ENCODE measurements around the gene MYO5B.

The MYO5B gene

DNA sequence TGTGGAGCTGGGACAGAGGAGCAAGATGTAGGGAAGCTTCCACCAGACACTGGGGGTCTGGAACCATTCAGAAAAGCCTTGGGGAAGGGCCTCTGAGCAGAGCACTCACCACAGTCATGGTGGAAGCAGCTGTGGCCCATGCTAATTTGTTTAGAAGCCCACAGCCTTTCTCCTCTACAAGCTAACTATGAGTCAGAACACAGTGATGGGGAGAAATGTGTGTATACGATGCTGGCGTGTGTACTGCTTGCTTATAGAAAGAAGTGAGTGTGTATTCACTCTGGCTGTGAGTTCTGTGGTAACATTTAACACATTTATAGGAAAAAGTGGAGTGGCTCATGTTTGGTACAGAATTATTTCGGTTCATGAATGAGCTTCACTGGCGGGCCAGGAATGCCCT lies 224.6 kb downstream of the MYO5B start:
- no peak overlapping the region for H3K27ac ChIP-seq
- TF ChIP-seq, protein P1, sequence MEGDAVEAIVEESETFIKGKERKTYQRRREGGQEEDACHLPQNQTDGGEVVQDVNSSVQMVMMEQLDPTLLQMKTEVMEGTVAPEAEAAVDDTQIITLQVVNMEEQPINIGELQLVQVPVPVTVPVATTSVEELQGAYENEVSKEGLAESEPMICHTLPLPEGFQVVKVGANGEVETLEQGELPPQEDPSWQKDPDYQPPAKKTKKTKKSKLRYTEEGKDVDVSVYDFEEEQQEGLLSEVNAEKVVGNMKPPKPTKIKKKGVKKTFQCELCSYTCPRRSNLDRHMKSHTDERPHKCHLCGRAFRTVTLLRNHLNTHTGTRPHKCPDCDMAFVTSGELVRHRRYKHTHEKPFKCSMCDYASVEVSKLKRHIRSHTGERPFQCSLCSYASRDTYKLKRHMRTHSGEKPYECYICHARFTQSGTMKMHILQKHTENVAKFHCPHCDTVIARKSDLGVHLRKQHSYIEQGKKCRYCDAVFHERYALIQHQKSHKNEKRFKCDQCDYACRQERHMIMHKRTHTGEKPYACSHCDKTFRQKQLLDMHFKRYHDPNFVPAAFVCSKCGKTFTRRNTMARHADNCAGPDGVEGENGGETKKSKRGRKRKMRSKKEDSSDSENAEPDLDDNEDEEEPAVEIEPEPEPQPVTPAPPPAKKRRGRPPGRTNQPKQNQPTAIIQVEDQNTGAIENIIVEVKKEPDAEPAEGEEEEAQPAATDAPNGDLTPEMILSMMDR (conservative IDR thresholded peaks at IDR 0.05) = no peak

DNA sequence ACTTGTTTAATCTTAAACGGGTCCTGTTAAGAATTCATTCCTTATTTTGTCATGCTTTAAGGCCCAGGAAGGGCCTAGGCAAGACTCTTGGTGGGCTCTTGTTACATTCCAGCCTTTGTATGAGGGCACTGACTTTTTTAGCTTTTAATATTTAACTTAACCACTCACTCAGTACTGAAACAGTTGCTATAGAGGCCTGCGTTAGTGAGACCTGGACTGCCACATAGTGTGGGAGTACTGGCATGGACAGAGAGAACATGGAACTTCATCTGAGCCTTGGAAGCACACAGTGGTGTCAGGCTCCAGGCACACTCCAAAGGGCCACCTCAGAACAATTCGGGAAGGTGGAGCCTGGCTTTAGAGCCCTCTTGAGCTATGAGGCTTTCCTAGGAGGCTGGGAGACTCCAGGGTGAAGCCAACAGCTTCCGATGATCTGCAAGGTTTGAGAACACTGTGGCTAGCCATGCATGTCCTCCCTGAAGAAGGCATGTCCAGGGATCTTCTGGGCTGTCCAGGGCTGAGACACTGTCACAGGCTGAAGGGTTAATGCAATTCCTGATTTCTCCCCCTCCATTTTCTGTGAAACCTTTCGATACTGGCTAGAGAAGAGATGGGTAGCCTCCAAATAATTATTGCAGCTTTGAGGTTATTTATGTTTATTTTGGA lies 226.2 kb downstream of the MYO5B start:
- H3K27ac ChIP-seq = peak overlapping the region; percentile 5; the same call in 1 of the 2 replicates
- TF ChIP-seq, protein P1 (conservative IDR thresholded peaks at IDR 0.05) = no peak

GRCh38 chr18:49967636-49968313 lies 227.2 kb downstream of the MYO5B start:
- peak overlapping the region; percentile 74 for H3K27ac ChIP-seq
- TF ChIP-seq, protein P1 (conservative IDR thresholded peaks at IDR 0.05) = no peak

DNA sequence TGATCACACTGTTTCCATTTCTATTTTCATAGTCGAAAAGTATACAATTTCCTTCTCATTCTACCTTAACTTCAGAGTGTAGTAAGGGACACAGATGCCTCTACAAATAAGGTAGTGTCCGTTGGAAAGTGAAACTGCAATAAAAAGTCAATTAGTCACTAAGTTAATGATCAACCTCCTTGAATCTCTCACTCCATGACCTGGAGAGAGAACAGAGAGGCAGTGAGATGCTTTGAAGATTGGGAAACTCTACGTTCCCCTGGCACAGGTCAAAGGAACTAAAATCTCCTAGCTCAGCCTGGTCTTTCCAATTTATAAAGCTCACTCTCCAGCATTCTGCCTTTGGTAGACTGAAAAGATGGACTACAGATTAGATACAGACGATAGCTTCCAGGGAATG lies 227.8 kb downstream of the MYO5B start:
- peak overlapping the region; percentile 74 for H3K27ac ChIP-seq
- TF ChIP-seq, protein P1 (conservative IDR thresholded peaks at IDR 0.05) = no peak

DNA sequence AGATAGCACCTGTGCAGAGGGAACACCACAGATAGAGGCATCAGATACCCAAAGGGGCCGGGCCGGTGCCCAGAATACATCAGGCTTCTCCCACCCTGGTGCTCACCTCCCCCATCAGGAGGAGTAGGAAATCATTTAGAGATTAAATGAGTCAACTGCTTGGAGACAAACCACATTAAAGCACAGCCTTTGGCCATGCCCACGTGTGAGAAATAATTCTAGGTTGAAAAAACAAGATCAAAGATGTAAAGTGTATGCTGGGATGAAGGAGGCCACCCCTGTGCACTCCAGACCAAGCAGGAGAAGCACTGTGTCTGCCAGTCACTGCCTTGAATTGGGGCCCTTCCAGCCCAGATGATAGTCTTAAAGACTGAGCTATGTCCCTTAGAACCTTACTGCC lies 228.9 kb downstream of the MYO5B start:
- H3K27ac ChIP-seq = peak overlapping the region; percentile 74

DNA sequence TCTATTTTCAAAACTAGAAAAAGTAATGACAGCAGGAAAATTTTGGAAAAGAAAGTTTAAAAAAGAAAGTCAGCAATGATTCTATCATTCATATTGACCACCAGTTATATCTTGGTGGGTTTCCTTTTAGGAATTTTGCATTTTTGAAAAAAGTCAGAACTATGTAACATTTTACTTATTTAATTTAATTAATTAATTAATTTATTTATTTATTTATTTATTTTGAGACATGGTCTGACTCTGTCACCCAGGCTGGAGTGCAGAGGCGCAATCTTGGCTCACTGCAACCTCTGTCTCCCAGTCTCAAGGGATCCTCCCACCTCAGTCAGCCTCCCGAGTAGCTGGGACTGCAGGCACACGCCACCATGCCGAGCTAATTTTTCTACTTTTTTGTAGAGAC lies 231.7 kb downstream of the MYO5B start:
- TF ChIP-seq, protein P1 (conservative IDR thresholded peaks at IDR 0.05) = no peak
- no peak overlapping the region for H3K27ac ChIP-seq

More for the DNA sequence above, 228.9 kb downstream of the MYO5B start:
- TF ChIP-seq, protein P1 (conservative IDR thresholded peaks at IDR 0.05) = no peak

DNA sequence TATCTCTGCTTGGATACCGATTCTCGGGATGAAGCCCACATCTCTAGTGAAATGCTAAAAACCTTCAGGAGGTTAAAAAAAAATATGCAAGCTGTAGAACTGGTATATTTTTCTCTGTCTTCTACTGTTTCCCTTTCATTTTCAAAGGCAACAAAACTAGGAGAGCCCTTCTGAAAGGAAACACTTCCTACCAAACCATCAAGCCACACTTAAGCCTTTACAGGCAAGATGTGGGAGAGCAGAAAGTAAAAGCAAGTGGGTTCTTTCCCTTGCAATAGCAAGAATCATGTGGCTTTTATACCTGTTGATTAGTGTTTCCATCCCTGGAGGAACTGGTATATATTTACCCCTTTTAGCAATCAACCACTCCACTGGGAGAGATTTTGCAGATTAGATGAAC lies 233.7 kb downstream of the MYO5B start:
- no peak overlapping the region for H3K27ac ChIP-seq
- TF ChIP-seq, protein P1 (conservative IDR thresholded peaks at IDR 0.05) = no peak

Measured in VCaP (cell line).